ENCODE data around the gene DCLK2. TPM values are rescaled to one million over a fixed set of nuclear protein-coding genes. Genes with fewer than 3 reads are reported as not detected.

Gene DCLK2
- total and polyA plus RNA-seq, 2 donors (not counting 1 experiment from before 2014, with no cell fraction given) = 0.91 to 3.3 TPM

DNA sequence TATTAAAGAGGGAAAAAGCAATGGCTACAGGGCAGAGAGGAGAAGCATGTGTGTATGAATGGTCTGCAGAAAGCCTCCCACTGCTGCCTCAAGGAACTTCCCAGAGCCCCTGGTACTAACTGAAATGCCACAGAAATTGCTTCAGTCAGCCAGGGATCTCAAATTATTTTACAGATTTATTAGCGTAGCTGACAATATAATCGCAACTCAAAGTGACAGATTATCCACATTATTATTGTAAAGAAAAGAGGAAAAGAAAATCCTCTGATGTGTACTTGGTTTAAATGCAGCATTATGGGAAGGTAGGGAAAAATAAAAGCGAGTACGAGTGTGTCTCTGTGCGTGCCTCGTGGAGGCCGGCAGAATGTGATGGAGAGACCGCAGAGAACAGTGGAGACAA is 202.7 kb downstream of the DCLK2 start:
- Histone ChIP-seq H3K27ac (ENCODE audit: low read length in 2 of 2) (no peak overlapping the region), H3K9me3 (ENCODE audit: control extremely low read depth in 1 of 3, control insufficient read depth in 2 of 3, insufficient read depth in 1 of 3, low read length in 2 of 3) (peaks cover 0 to 12% (median 0%) of the 10 kb centered on the region in 3 donors), H3K36me3 (replicated peaks in 1 of 2; ENCODE audit: control extremely low read depth in 1 of 2, control insufficient read depth in 1 of 2, extremely low read depth in 1 of 2, insufficient read depth in 2 of 2, low read length in 1 of 2) (peaks cover 0 to 48% of the 10 kb centered on the region in 2 experiments), H3K27me3 (replicated peaks in 1 of 4; ENCODE audit: control extremely low read depth in 1 of 4, control insufficient read depth in 3 of 4, insufficient read depth in 4 of 4, low read length in 3 of 4) (no peaks in the 10 kb centered on the region), H3K9ac (ENCODE audit: low read length) (no peak overlapping the region), H3K4me2 (replicated peaks; ENCODE audit: low read depth, low read length, poor library complexity, severe bottlenecking) (no peak overlapping the region), H3K79me2 (ENCODE audit: control insufficient read depth, insufficient read depth, low read length) (no peaks in the 10 kb centered on the region), H3K4me1 (ENCODE audit: control insufficient read depth in 2 of 2, insufficient read depth in 2 of 2, low read length in 2 of 2) (no peaks in the 10 kb centered on the region), H4K20me1 (ENCODE audit: control insufficient read depth, insufficient read depth, low read length, poor library complexity, severe bottlenecking) (no peaks in the 10 kb centered on the region), H3K4me3 (ENCODE audit: control extremely low read depth in 1 of 5, extremely low read depth in 1 of 5, insufficient read depth in 1 of 5, low read depth in 2 of 5, low read length in 4 of 5) (no peak overlapping the region), H2AFZ (ENCODE audit: insufficient read depth, low read depth, low read length, poor library complexity, severe bottlenecking) (no peak overlapping the region)
- no peak for ATAC-seq (ENCODE audit: low read depth)
- DNase-seq = no peak
- Mint-ChIP-seq H3K27ac (no peak overlapping the region), H3K4me3 (no peak overlapping the region), H3K27me3 (no peaks in the 10 kb centered on the region), H3K4me1 (no peaks in the 10 kb centered on the region), H3K9me3 (ENCODE audit: insufficient read depth) (no peaks in the 10 kb centered on the region)
- TF ChIP-seq, protein P1, sequence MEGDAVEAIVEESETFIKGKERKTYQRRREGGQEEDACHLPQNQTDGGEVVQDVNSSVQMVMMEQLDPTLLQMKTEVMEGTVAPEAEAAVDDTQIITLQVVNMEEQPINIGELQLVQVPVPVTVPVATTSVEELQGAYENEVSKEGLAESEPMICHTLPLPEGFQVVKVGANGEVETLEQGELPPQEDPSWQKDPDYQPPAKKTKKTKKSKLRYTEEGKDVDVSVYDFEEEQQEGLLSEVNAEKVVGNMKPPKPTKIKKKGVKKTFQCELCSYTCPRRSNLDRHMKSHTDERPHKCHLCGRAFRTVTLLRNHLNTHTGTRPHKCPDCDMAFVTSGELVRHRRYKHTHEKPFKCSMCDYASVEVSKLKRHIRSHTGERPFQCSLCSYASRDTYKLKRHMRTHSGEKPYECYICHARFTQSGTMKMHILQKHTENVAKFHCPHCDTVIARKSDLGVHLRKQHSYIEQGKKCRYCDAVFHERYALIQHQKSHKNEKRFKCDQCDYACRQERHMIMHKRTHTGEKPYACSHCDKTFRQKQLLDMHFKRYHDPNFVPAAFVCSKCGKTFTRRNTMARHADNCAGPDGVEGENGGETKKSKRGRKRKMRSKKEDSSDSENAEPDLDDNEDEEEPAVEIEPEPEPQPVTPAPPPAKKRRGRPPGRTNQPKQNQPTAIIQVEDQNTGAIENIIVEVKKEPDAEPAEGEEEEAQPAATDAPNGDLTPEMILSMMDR (IDR thresholded peaks at IDR 0.05) = no peak
- no peak for TF ChIP-seq EZH2 (IDR thresholded peaks at IDR 0.05; ENCODE audit: borderline replicate concordance, insufficient read depth, low read depth, low read length, poor library complexity, severe bottlenecking)
- POLR2A ChIA-PET = no interaction called here
- intact Hi-C loops (cut with micrococcal nuclease) = no loop called here
- 100% methylated on average over 2 of the region's 8 CpGs for WGBS (ENCODE audit: insufficient coverage)
- CTCF ChIA-PET = no interaction called here

DNA sequence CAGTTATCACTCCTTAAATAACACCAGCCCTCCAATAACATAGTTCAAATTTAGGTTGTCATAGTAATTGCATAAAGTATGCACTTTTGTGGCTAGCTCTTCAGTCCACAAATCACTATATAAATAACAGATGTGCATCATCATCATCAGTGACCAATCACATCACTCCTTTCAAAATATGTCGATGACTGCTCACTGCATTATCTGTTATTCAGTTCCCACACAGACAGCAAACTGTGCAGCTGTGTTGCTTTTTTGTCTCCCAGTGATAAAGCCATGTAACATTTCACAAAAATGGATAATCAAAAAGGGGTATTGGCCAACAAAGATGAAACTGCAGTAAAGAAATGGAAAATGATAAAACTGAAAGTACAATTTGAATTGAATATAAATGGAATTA is 205.4 kb downstream of the DCLK2 start:
- H3K4me2 ChIP-seq (replicated peaks; ENCODE audit: low read depth, low read length, poor library complexity, severe bottlenecking) = no peak overlapping the region
- no peak overlapping the region for H2AFZ ChIP-seq (ENCODE audit: insufficient read depth, low read depth, low read length, poor library complexity, severe bottlenecking)
- ChIA-PET POLR2A (no interaction called here), CTCF (interaction anchor here (0.8 to 1.2 kb wide), 2 partner anchors 15 to 17 kb away, joined by 3 read pairs; no protein-coding TSS in a partner anchor)
- Mint-ChIP-seq H3K27ac (no peak overlapping the region), H3K27me3 (no peaks in the 10 kb centered on the region), H3K4me1 (no peaks in the 10 kb centered on the region), H3K4me3 (no peak overlapping the region), H3K9me3 (ENCODE audit: insufficient read depth) (no peaks in the 10 kb centered on the region)
- H4K20me1 ChIP-seq (ENCODE audit: control insufficient read depth, insufficient read depth, low read length, poor library complexity, severe bottlenecking) = no peaks in the 10 kb centered on the region
- no peak for TF ChIP-seq EZH2 (IDR thresholded peaks at IDR 0.05; ENCODE audit: borderline replicate concordance, insufficient read depth, low read depth, low read length, poor library complexity, severe bottlenecking)
- TF ChIP-seq, protein P1 (IDR thresholded peaks at IDR 0.05) = no peak
- no peak for ATAC-seq (ENCODE audit: low read depth)
- peaks cover 0 to 42% of the 10 kb centered on the region in 2 experiments for H3K36me3 ChIP-seq (replicated peaks in 1 of 2; ENCODE audit: control extremely low read depth in 1 of 2, control insufficient read depth in 1 of 2, extremely low read depth in 1 of 2, insufficient read depth in 2 of 2, low read length in 1 of 2)
- H3K79me2 ChIP-seq (ENCODE audit: control insufficient read depth, insufficient read depth, low read length) = no peaks in the 10 kb centered on the region
- intact Hi-C loops (cut with micrococcal nuclease) = no loop called here
- no peak for DNase-seq
- 80% methylated on average over 1 of the region's 1 CpG for WGBS (ENCODE audit: insufficient coverage)
- H3K27ac ChIP-seq (ENCODE audit: low read length in 2 of 2) = no peak overlapping the region
- H3K4me1 ChIP-seq (ENCODE audit: control insufficient read depth in 2 of 2, insufficient read depth in 2 of 2, low read length in 2 of 2) = no peaks in the 10 kb centered on the region
- no peaks in the 10 kb centered on the region for H3K27me3 ChIP-seq (replicated peaks in 1 of 4; ENCODE audit: control extremely low read depth in 1 of 4, control insufficient read depth in 3 of 4, insufficient read depth in 4 of 4, low read length in 3 of 4)
- no peaks in the 10 kb centered on the region for H3K9me3 ChIP-seq (ENCODE audit: control extremely low read depth in 1 of 3, control insufficient read depth in 2 of 3, insufficient read depth in 1 of 3, low read length in 2 of 3)
- H3K4me3 ChIP-seq (ENCODE audit: control extremely low read depth in 1 of 5, extremely low read depth in 1 of 5, insufficient read depth in 1 of 5, low read depth in 2 of 5, low read length in 4 of 5) = no peak overlapping the region
- H3K9ac ChIP-seq (ENCODE audit: low read length) = no peak overlapping the region
